Brain microvascular endothelial cell (primary cell): ENCODE data around the gene STK32B.
A peak's percentile ranks its signal among the peaks of the same experiment; 100 is the strongest.

ENCODE experiments used
- DNase-seq: peaks from one replicate; pipeline ENCODE4 v3.0.0-alpha.2; 2020
- H3K27ac ChIP-seq: fragments of 250-450 bp; sonication (Bioruptor Pico); 2 replicates; pipeline ENCODE4 v1.5.1; 2020; ENCODE audit warnings: mild to moderate bottlenecking, moderate library complexity
- H3K27me3 ChIP-seq: fragments of 250-450 bp; sonication (Bioruptor Pico); replicated peaks from 2 replicates; pipeline ENCODE4 v1.5.1; 2020; ENCODE audit warnings: mild to moderate bottlenecking
- H3K36me3 ChIP-seq: fragments of 250-450 bp; sonication (Bioruptor Pico); replicated peaks from 2 replicates; pipeline ENCODE4 v1.5.1; 2020; ENCODE audit warnings: mild to moderate bottlenecking
- H3K4me3 ChIP-seq: 2 replicates; pipeline ENCODE4 v1.5.1; 2011; ENCODE audit warnings: low read depth, mild to moderate bottlenecking, control low read depth, low read length, moderate library complexity
- CTCF ChIP-seq: IDR thresholded peaks from 2 replicates; pipeline ENCODE4 v1.5.1; 2011; ENCODE audit warnings: low read depth, mild to moderate bottlenecking, moderate library complexity, low read length, control low read depth, inconsistent platforms; ENCODE audit errors: missing control alignments
- in situ Hi-C: cut with HindIII; loops from 2 replicates; pipeline ENCODE4 v1.10.0; 2017; ENCODE audit warnings: low sequenced_read_pairs, low pct_ligation_motif_present

STK32B gene

GRCh38 chr4:5378002-5378401 lies 326.7 kb downstream of the STK32B start:
- in situ Hi-C loops = no loop called here
- no peak overlapping the region for H3K4me3 ChIP-seq
- H3K36me3 ChIP-seq = no peaks in the 10 kb centered on the region
- no peaks in the 10 kb centered on the region for H3K27me3 ChIP-seq
- no peak overlapping the region for H3K27ac ChIP-seq
- DNase-seq = no peak
- TF ChIP-seq CTCF = peak; percentile 66

- TF ChIP-seq CTCF = no peak
- Histone ChIP-seq H3K27ac (no peak overlapping the region), H3K36me3 (no peaks in the 10 kb centered on the region), H3K4me3 (no peak overlapping the region), H3K27me3 (no peaks in the 10 kb centered on the region)
- DNase-seq = no peak
- in situ Hi-C loops = no loop called here
Measured at GRCh38 chr4:5379895-5380294, 328.6 kb downstream of the STK32B start.

GRCh38 chr4:5381961-5382441 lies 330.7 kb downstream of the STK32B start:
- H3K36me3 ChIP-seq = no peaks in the 10 kb centered on the region
- TF ChIP-seq CTCF = no peak
- H3K27me3 ChIP-seq = no peaks in the 10 kb centered on the region
- H3K27ac ChIP-seq = peak overlapping the region; percentile 90
- peak; percentile 85 for DNase-seq
- H3K4me3 ChIP-seq = no peak overlapping the region
- in situ Hi-C loops = no loop called here

GRCh38 chr4:5383191-5383980 lies 332.1 kb downstream of the STK32B start:
- DNase-seq = peak; percentile 34
- H3K27me3 ChIP-seq = no peaks in the 10 kb centered on the region
- TF ChIP-seq CTCF = no peak
- no peaks in the 10 kb centered on the region for H3K36me3 ChIP-seq
- H3K4me3 ChIP-seq = no peak overlapping the region
- in situ Hi-C loops = no loop called here
- peak overlapping the region; percentile 90 for H3K27ac ChIP-seq

GRCh38 chr4:5385741-5386311 lies 334.5 kb downstream of the STK32B start:
- DNase-seq = no peak
- no peak for TF ChIP-seq CTCF

More at GRCh38 chr4:5385741-5386311, 334.5 kb downstream of the STK32B start:
- no peaks in the 10 kb centered on the region for H3K36me3 ChIP-seq
- no peaks in the 10 kb centered on the region for H3K27me3 ChIP-seq
- in situ Hi-C loops = no loop called here
- H3K4me3 ChIP-seq = no peak overlapping the region
- H3K27ac ChIP-seq = no peak overlapping the region
